GM21381 (cell line): Measurements from ENCODE around the gene CLEC18A.
"Not testable (repeated sequence)": the region's sequence is repeated elsewhere in the genome, so short reads cannot be mapped to it uniquely, and the experiment has no call there.

Experiments
- ATAC-seq: cut with Tn5 transposase; IDR thresholded peaks from one replicate; pipeline ENCODE4 v1.9.1; 2021; ENCODE audit warnings: mild to moderate bottlenecking, moderate library complexity; ENCODE audit not compliant: unreplicated experiment

CLEC18A gene

GRCh38 chr16:69951017-69951671 is at the start of gene CLEC18A:
CLEC18A (plus strand) TSS chr16:69951334; CDS start chr16:69951367, 33 bp downstream.
- not testable (repeated sequence) for ATAC-seq

- ATAC-seq: no peak
Measured at GRCh38 chr16:69903865-69904415, 47.2 kb upstream of the CLEC18A start.

- no peak for ATAC-seq
Measured at GRCh38 chr16:69904495-69905170, 46.5 kb upstream of the CLEC18A start.

GRCh38 chr16:69905171-69905555 is 46.0 kb upstream of the CLEC18A start:
- ATAC-seq: no peak

- ATAC-seq: no peak
Measured at GRCh38 chr16:69906838-69907401, 44.2 kb upstream of the CLEC18A start.

- no peak for ATAC-seq
Measured at GRCh38 chr16:69909043-69909442, 42.1 kb upstream of the CLEC18A start.

- no peak for ATAC-seq
Measured at GRCh38 chr16:69909760-69910159, 41.4 kb upstream of the CLEC18A start.

- ATAC-seq: no peak
Measured at GRCh38 chr16:69910964-69911363, 40.2 kb upstream of the CLEC18A start.

GRCh38 chr16:69916462-69916861 is 34.7 kb upstream of the CLEC18A start:
- no peak for ATAC-seq

- no peak for ATAC-seq
Measured at GRCh38 chr16:69917311-69917710, 33.8 kb upstream of the CLEC18A start.

GRCh38 chr16:69917739-69918138 is 33.4 kb upstream of the CLEC18A start:
- no peak for ATAC-seq

- no peak for ATAC-seq
Measured at GRCh38 chr16:69918241-69918640, 32.9 kb upstream of the CLEC18A start.

- no peak for ATAC-seq
Measured at GRCh38 chr16:69921127-69921526, 30.0 kb upstream of the CLEC18A start.

GRCh38 chr16:69922200-69922599 is 28.9 kb upstream of the CLEC18A start:
- no peak for ATAC-seq

GRCh38 chr16:69924041-69924775 is 26.9 kb upstream of the CLEC18A start:
- ATAC-seq: no peak

GRCh38 chr16:69924777-69925191 is 26.4 kb upstream of the CLEC18A start:
- ATAC-seq: no peak

GRCh38 chr16:69925311-69925710 is 25.8 kb upstream of the CLEC18A start:
- no peak for ATAC-seq

- ATAC-seq: no peak
Measured at GRCh38 chr16:69926241-69926640, 24.9 kb upstream of the CLEC18A start.

- no peak for ATAC-seq
Measured at GRCh38 chr16:69927056-69927757, 23.9 kb upstream of the CLEC18A start.

- ATAC-seq: no peak
Measured at GRCh38 chr16:69928856-69929400, 22.2 kb upstream of the CLEC18A start.
